A549 treated with DMSO at 1 μM for 4 hours (cell line): Measurements from ENCODE around the gene MUC16. TPM values are rescaled to one million over a fixed set of nuclear protein-coding genes. Genes with fewer than 3 reads are reported as not detected.

Experiments
- total RNA-seq: library from RNA; stranded (reverse); fragments of 200-300 nt; extraction: Qiagen RNA extraction; gene quantifications from 5 replicates; pipeline ENCODE4 v1.2.3, GENCODE V29; 2022; ENCODE audit warnings: low read depth

Gene MUC16
- total RNA-seq, result 0.03 to 0.08 TPM (median 0.06 TPM) in 5 replicates

DNA sequence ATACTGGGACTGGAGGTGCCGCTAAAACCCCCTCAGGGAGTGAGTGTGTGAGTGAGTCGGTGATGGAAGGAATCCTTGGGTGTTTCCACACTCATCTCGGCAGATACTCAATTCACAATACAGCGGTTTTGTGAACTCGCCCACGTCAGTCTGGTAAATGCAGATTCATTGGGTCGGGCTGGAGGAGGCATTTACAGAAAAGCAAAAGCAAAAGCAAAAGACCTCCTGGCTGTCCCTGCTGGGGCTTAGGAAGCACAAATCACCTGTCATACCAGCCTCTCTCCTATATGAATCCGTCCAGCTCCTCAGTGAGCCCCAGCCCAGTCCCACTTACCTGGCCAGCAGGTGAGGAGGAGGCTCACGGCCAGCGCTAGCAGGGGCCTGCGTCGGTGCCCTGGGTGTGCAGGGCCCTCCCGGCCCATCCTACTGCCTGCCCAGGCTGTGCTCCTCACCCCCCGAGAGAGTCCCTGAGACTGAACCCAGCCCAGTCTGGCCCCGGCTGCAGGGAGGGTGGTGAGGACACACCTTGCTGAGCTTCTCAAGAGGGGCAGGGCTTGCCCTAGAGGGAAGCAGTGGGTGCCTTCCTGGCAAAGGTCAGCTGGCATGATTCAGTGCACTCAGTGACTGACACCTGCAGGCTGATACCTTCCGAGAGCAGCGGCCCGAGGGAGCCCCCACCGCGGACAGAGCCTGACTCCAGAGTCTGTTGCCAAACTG lies at the start of gene MUC16:
Gene MUC16, minus strand, starts transcription at position 475 of the 717 bp plus-strand sequence.

Other genes with a start within 250 kb of the MUC16 start
- gene ZNF558, start 178.1 kb downstream of the MUC16 start, total RNA-seq, result 6.6 to 8.9 TPM (median 7.8 TPM) in 5 replicates
- gene MBD3L1, start 178.0 kb downstream of the MUC16 start, total RNA-seq, result not detected in 5 replicates
- not detected in 5 replicates for gene OR1M1, start 76.7 kb upstream of the MUC16 start, total RNA-seq
- gene OR7G2, start 97.1 kb upstream of the MUC16 start, total RNA-seq, result not detected in 5 replicates
- gene OR7G1, start 105.4 kb upstream of the MUC16 start, total RNA-seq, result not detected in 5 replicates
- gene OR7G3, start 116.5 kb upstream of the MUC16 start, total RNA-seq, result not detected in 5 replicates
- 17.5 to 21.9 TPM (median 19.7 TPM) in 5 replicates for gene ZNF317, start 130.0 kb upstream of the MUC16 start, total RNA-seq
- not detected in 5 replicates for gene OR7D2, start 168.6 kb upstream of the MUC16 start, total RNA-seq
- not detected in 5 replicates for gene OR7D4, start 209.2 kb upstream of the MUC16 start, total RNA-seq
- not detected in 5 replicates for gene OR7E24, start 240.5 kb upstream of the MUC16 start, total RNA-seq